Measurements from ENCODE around the gene CSNK1A1. TPM values are rescaled to one million over a fixed set of nuclear protein-coding genes. Genes with fewer than 3 reads are reported as not detected.

Gene CSNK1A1
- polyA plus RNA-seq, 1 of the 3 experiments (the other 2 are of a cell fraction), result 70.7 TPM

- CTCF ChIA-PET, result interaction anchor here (1.0 to 4.0 kb wide), 7 partner anchors 17 to 247 kb away, joined by 3 to 16 read pairs (median 4); partner anchors contain the start of gene CSNK1A1
- peak; percentile 87 for DNase-seq
- H3F3A ChIP-seq (replicated peaks; ENCODE audit: insufficient read depth), result peaks cover 6% of the 10 kb centered on the region
- H4K20me1 ChIP-seq (ENCODE audit: insufficient read depth), result no peaks in the 10 kb centered on the region
- no peaks in the 10 kb centered on the region for H3K9me3 ChIP-seq
- peak within 1 kb of the TSS in 1 of 2 experiments; percentile 73; a peak in 2 of 4 replicates for H3K27ac ChIP-seq (ENCODE audit: low read depth in 2 of 2, low read length in 1 of 2)
- 3% methylated on average over 23 of the region's 56 CpGs for WGBS (ENCODE audit: low lambda C conversion rate)
- POLR2A ChIA-PET, result interaction anchor here (0.8 to 1.4 kb wide), 5 partner anchors 30 to 236 kb away, joined by 3 read pairs; partner anchors contain the start of genes CSNK1A1 and GRPEL2
- H3K27me3 ChIP-seq (ENCODE audit: insufficient read depth), result no peaks in the 10 kb centered on the region
- H3K79me2 ChIP-seq (ENCODE audit: insufficient read depth), result no peaks in the 10 kb centered on the region
- peaks cover 0 to 15% of the 10 kb centered on the region in 2 experiments; a peak in 2 of 4 replicates for H3K4me1 ChIP-seq (ENCODE audit: control insufficient read depth in 1 of 2, insufficient read depth in 2 of 2, low read depth in 1 of 2, low read length in 1 of 2)
- H2AFZ ChIP-seq (ENCODE audit: low read depth), result peak within 1 kb of the TSS; percentile 87
- no peaks in the 10 kb centered on the region for H3K36me3 ChIP-seq (replicated peaks in 1 of 2; ENCODE audit: control insufficient read depth in 1 of 2, insufficient read depth in 2 of 2, low read length in 1 of 2)
- peak within 1 kb of the TSS; percentile 52 to 58 for H3K4me3 ChIP-seq (ENCODE audit: low read depth in 2 of 2, low read length in 1 of 2)
- no peaks in the 10 kb centered on the region for H3K9me2 ChIP-seq
- H3K9ac ChIP-seq, result peak within 1 kb of the TSS; percentile 39; the same call in 1 of the 2 replicates
- H3K4me2 ChIP-seq, result peak within 1 kb of the TSS; percentile 77
- TF ChIP-seq NFIC (IDR thresholded peaks at IDR 0.05; ENCODE audit: borderline replicate concordance) (peak; percentile 82), RXRA (IDR thresholded peaks at IDR 0.05; ENCODE audit: borderline replicate concordance, low read depth) (no peak), CTCF (IDR thresholded peaks at IDR 0.05) (no peak), MAX (IDR thresholded peaks at IDR 0.05; ENCODE audit: low read depth) (0 out of 2 replicates have a peak, but pooled peaks have one; percentile 24), YY1 (IDR thresholded peaks at IDR 0.05; ENCODE audit: low read depth) (no peak), TAF1 (IDR thresholded peaks at IDR 0.05; ENCODE audit: borderline replicate concordance, low read depth, low read length) (no peak), JUND (IDR thresholded peaks at IDR 0.05) (no peak), POLR2AphosphoS5 (IDR thresholded peaks at IDR 0.05; ENCODE audit: low read depth, low read length) (0 out of 2 replicates have a peak, but pooled peaks have one; percentile 26), GABPA (IDR thresholded peaks at IDR 0.05; ENCODE audit: low read depth) (no peak), SIN3A (IDR thresholded peaks at IDR 0.05; ENCODE audit: borderline replicate concordance, low read depth, low read length) (no peak), SMC3 (IDR thresholded peaks at IDR 0.05; ENCODE audit: low read depth, low read length) (no peak), FOXJ3 (CRISPR knock-in tag; IDR thresholded peaks at IDR 0.05) (no peak), MEF2A (IDR thresholded peaks at IDR 0.05; ENCODE audit: borderline replicate concordance, low read depth) (no peak), NRF1 (IDR thresholded peaks at IDR 0.05; ENCODE audit: low read depth, low read length) (0 out of 2 replicates have a peak, but pooled peaks have one; percentile 17), TEAD4 (IDR thresholded peaks at IDR 0.05; ENCODE audit: borderline replicate concordance, insufficient read depth) (no peak), RCOR1 (IDR thresholded peaks at IDR 0.05; ENCODE audit: low read length) (no peak), USF1 (IDR thresholded peaks at IDR 0.05; ENCODE audit: borderline replicate concordance, low read depth) (no peak), FOXM1 (IDR thresholded peaks at IDR 0.05; ENCODE audit: low read depth) (no peak), EP300 (IDR thresholded peaks at IDR 0.05; ENCODE audit: borderline replicate concordance in 1 of 2, low read depth in 1 of 2, low read length in 1 of 2) (no peak), FOSL2 (IDR thresholded peaks at IDR 0.05; ENCODE audit: borderline replicate concordance, low read depth) (no peak), ELF1 (IDR thresholded peaks at IDR 0.05) (no peak), CHD2 (IDR thresholded peaks at IDR 0.05; ENCODE audit: low read length, partially characterized antibody) (no peak), RAD21 (IDR thresholded peaks at IDR 0.05; ENCODE audit: low read length) (no peak), MXI1 (IDR thresholded peaks at IDR 0.05; ENCODE audit: low read depth, low read length) (0 out of 2 replicates have a peak, but pooled peaks have one; percentile 19)
- TF ChIP-seq, protein P1, sequence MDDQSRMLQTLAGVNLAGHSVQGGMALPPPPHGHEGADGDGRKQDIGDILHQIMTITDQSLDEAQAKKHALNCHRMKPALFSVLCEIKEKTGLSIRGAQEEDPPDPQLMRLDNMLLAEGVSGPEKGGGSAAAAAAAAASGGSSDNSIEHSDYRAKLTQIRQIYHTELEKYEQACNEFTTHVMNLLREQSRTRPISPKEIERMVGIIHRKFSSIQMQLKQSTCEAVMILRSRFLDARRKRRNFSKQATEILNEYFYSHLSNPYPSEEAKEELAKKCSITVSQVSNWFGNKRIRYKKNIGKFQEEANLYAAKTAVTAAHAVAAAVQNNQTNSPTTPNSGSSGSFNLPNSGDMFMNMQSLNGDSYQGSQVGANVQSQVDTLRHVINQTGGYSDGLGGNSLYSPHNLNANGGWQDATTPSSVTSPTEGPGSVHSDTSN (IDR thresholded peaks at IDR 0.05), result no peak
- TF ChIP-seq, protein P2, sequence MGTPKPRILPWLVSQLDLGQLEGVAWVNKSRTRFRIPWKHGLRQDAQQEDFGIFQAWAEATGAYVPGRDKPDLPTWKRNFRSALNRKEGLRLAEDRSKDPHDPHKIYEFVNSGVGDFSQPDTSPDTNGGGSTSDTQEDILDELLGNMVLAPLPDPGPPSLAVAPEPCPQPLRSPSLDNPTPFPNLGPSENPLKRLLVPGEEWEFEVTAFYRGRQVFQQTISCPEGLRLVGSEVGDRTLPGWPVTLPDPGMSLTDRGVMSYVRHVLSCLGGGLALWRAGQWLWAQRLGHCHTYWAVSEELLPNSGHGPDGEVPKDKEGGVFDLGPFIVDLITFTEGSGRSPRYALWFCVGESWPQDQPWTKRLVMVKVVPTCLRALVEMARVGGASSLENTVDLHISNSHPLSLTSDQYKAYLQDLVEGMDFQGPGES (IDR thresholded peaks at IDR 0.05; ENCODE audit: low read depth, low read length), result no peak
- TF ChIP-seq, protein P3, sequence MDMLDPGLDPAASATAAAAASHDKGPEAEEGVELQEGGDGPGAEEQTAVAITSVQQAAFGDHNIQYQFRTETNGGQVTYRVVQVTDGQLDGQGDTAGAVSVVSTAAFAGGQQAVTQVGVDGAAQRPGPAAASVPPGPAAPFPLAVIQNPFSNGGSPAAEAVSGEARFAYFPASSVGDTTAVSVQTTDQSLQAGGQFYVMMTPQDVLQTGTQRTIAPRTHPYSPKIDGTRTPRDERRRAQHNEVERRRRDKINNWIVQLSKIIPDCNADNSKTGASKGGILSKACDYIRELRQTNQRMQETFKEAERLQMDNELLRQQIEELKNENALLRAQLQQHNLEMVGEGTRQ (IDR thresholded peaks at IDR 0.05; ENCODE audit: borderline replicate concordance, low read depth, low read length), result no peak
These were observed 30.1 kb upstream of the CSNK1A1 start, which contains the start of gene ARHGEF37 for GRCh38 chr5:149581192-149581861. TSS of gene ARHGEF37 (plus strand) at chr5:149581498. CDS start at chr5:149597770, 16,272 bp downstream.

Data from SK-N-SH (cell line).